B cell (primary cell): ENCODE results near the gene SLC7A9. TPM values are rescaled to one million over a fixed set of nuclear protein-coding genes. Genes with fewer than 3 reads are reported as not detected.

Experiments
- ATAC-seq: fragments of 200-7000 bp; cut with Tn5 transposase; one replicate; pipeline ENCODE4 v1.10.0; 2021; ENCODE audit warnings: low read depth, mild to moderate bottlenecking, moderate number of reproducible peaks, moderate library complexity
- CTCF ChIA-PET: fragments of 350-600 bp; sonication (Branson Sonifier 250); formaldehyde crosslinking; loops from one replicate; lab custom pipeline; 2021; ENCODE audit warnings: antibody characterized with exemption, inconsistent platforms; lab: Charles Lee
- POLR2A ChIA-PET: fragments of 350-600 bp; sonication (Branson Sonifier 250); formaldehyde crosslinking; loops from one replicate; lab custom pipeline; 2021; ENCODE audit warnings: antibody characterized with exemption; lab: Charles Lee
- DNase-seq: peaks from one replicate; pipeline ENCODE4 v3.0.0; 2013
- H2AFZ ChIP-seq: 2 replicates; pipeline ENCODE4 v1.6.1; 2012; ENCODE audit warnings: mild to moderate bottlenecking, low read depth, low read length; ENCODE audit not compliant: insufficient read depth, poor library complexity, severe bottlenecking
- H3K27ac ChIP-seq, 2 donors: 1 replicate in 1 of 2; 2 replicates in 1 of 2; pipeline ENCODE4 v1.5.1; 2012 to 2013; ENCODE audit warnings: low read length in 2 of 2, mild to moderate bottlenecking in 2 of 2, moderate library complexity in 1 of 2
- H3K27me3 ChIP-seq, 4 experiments: fragments of 200-600 bp in 1 of 4; sonication (generic) in 1 of 4; replicated peaks in 1 of 4; 1 replicate in 2 of 4; 2 replicates in 2 of 4; pipeline versions ENCODE4 v1.6.1 to v1.7.0; 2013 to 2016; ENCODE audit warnings: low read length in 3 of 4, mild to moderate bottlenecking in 2 of 4, mixed read lengths in 1 of 4, moderate library complexity in 1 of 4; ENCODE audit not compliant: insufficient read depth in 4 of 4, control insufficient read depth in 3 of 4; ENCODE audit errors: control extremely low read depth in 1 of 4
- H3K36me3 ChIP-seq, 2 experiments: replicated peaks in 1 of 2; 1 replicate in 1 of 2; 2 replicates in 1 of 2; pipeline versions ENCODE4 v1.6.1 to v1.7.1; 2013; ENCODE audit warnings: low read length in 1 of 2; ENCODE audit not compliant: insufficient read depth in 2 of 2, control insufficient read depth in 1 of 2; ENCODE audit errors: control extremely low read depth in 1 of 2, extremely low read depth in 1 of 2
- H3K4me1 ChIP-seq, 2 donors: fragments of 200-600 bp in 1 of 2; sonication (generic) in 1 of 2; 1 replicate in 1 of 2; 2 replicates in 1 of 2; pipeline versions ENCODE4 v1.5.1 to v1.6.1; 2013 to 2017; ENCODE audit warnings: low read length in 2 of 2; ENCODE audit not compliant: control insufficient read depth in 2 of 2, insufficient read depth in 2 of 2
- H3K4me2 ChIP-seq: replicated peaks from 2 replicates; pipeline ENCODE3; 2012; ENCODE audit warnings: mild to moderate bottlenecking, low read depth, low read length; ENCODE audit not compliant: poor library complexity, severe bottlenecking
- H3K4me3 ChIP-seq, 5 experiments: fragments of 200-600 bp in 1 of 5; sonication (generic) in 1 of 5; 1 replicate in 3 of 5; 2 replicates in 2 of 5; pipeline versions ENCODE4 v1.5.1 to v1.7.0; 2011 to 2016; ENCODE audit warnings: low read length in 4 of 5, mild to moderate bottlenecking in 4 of 5, low read depth in 2 of 5, control low read depth in 1 of 5, moderate library complexity in 1 of 5; ENCODE audit not compliant: insufficient read depth in 1 of 5; ENCODE audit errors: control extremely low read depth in 1 of 5, extremely low read depth in 1 of 5
- H3K79me2 ChIP-seq: fragments of 200-600 bp; sonication (generic); one replicate; pipeline ENCODE4 v1.6.0; 2016; ENCODE audit warnings: low read length; ENCODE audit not compliant: control insufficient read depth, insufficient read depth
- H3K9ac ChIP-seq: fragments of 200-600 bp; sonication (generic); 2 replicates; pipeline ENCODE4 v1.6.1; 2017; ENCODE audit warnings: mild to moderate bottlenecking, low read length, moderate library complexity
- H3K9me3 ChIP-seq, 3 donors: one replicate each; pipeline versions ENCODE4 v1.6.1 to v1.7.1; 2013; ENCODE audit warnings: low read length in 2 of 3; ENCODE audit not compliant: control insufficient read depth in 2 of 3, insufficient read depth in 1 of 3; ENCODE audit errors: control extremely low read depth in 1 of 3
- H4K20me1 ChIP-seq: 2 replicates; pipeline ENCODE4 v1.6.0; 2012; ENCODE audit warnings: mild to moderate bottlenecking, low read length; ENCODE audit not compliant: insufficient read depth, control insufficient read depth, poor library complexity, severe bottlenecking
- H3K27ac Mint-ChIP-seq: one replicate; pipeline ENCODE4 v1.8.0; 2021; ENCODE audit warnings: mixed read lengths
- H3K27me3 Mint-ChIP-seq: one replicate; pipeline ENCODE4 v1.8.0; 2021; ENCODE audit warnings: mixed read lengths
- H3K4me1 Mint-ChIP-seq: one replicate; pipeline ENCODE4 v1.8.0; 2021; ENCODE audit warnings: mixed read lengths
- H3K4me3 Mint-ChIP-seq: one replicate; pipeline ENCODE4 v1.8.0; 2021; ENCODE audit warnings: mixed read lengths
- H3K9me3 Mint-ChIP-seq: one replicate; pipeline ENCODE4 v1.8.0; 2022; ENCODE audit warnings: mixed read lengths; ENCODE audit not compliant: insufficient read depth
- CTCF ChIP-seq: fragments of 200-600 bp; IDR thresholded peaks from one replicate; pipeline ENCODE4 v1.8.0; 2022; ENCODE audit warnings: antibody characterized with exemption, mild to moderate bottlenecking
- EZH2 ChIP-seq: IDR thresholded peaks from 2 replicates; pipeline ENCODE4 v1.6.1; 2012; ENCODE audit warnings: borderline replicate concordance, low read depth, mild to moderate bottlenecking, moderate library complexity, low read length; ENCODE audit not compliant: insufficient read depth, poor library complexity, severe bottlenecking
- WGBS: methylation state at CpG from one replicate; pipeline ENCODE4 v1.1.5; 2013; ENCODE audit warnings: missing lambda C conversion rate; ENCODE audit not compliant: insufficient coverage; 5-methylcytosine and 5-hydroxymethylcytosine counted together
- intact Hi-C: fragments of 100-400 bp; cut with micrococcal nuclease; formaldehyde crosslinking; loops from one replicate; pipeline ENCODE4 v1.10.0; 2022
- polyA plus RNA-seq: library from polyadenylated mRNA; depleted of rRNA; stranded (reverse); fragments of >200 nt; gene quantifications from 2 replicates; pipeline ENCODE4 v1.2.3, GENCODE V29; 2012
- total RNA-seq, 2 donors: library from RNA; stranded (reverse); fragments of 120-200 nt in 1 of 2; gene quantifications; 1 replicate in 1 of 2; 2 replicates in 1 of 2; pipeline versions ENCODE4 v1.2.3 to v1.2.4, GENCODE V29; 2013 to 2022

Gene SLC7A9
- total and polyA plus RNA-seq, 2 donors (not counting 1 experiment from before 2014, with no cell fraction given): 0.19 to 0.62 TPM

- Histone ChIP-seq H3K36me3 (no peaks in the 10 kb centered on the region), H3K4me3 (no peak overlapping the region), H2AFZ (no peak overlapping the region), H3K4me1 (no peaks in the 10 kb centered on the region), H3K4me2 (no peak overlapping the region), H3K27me3 (peaks cover 0 to 3% (median 0%) of the 10 kb centered on the region in 4 experiments), H3K9ac (no peak overlapping the region), H3K27ac (no peak overlapping the region), H3K79me2 (no peaks in the 10 kb centered on the region), H3K9me3 (peaks cover 0 to 7% (median 0%) of the 10 kb centered on the region in 3 donors), H4K20me1 (no peaks in the 10 kb centered on the region)
- 92% methylated on average over 7 of the region's 7 CpGs for WGBS
- no peaks in the 10 kb centered on the region for H3K4me1 Mint-ChIP-seq
- H3K27ac Mint-ChIP-seq: no peak overlapping the region
- H3K27me3 Mint-ChIP-seq: peaks cover 37% of the 10 kb centered on the region
- CTCF ChIA-PET: no interaction called here
- no peak for TF ChIP-seq CTCF
- TF ChIP-seq EZH2: no peak
- H3K4me3 Mint-ChIP-seq: no peak overlapping the region
- DNase-seq: no peak
- intact Hi-C loops: no loop called here
- POLR2A ChIA-PET: no interaction called here
- no peak for ATAC-seq
- no peaks in the 10 kb centered on the region for H3K9me3 Mint-ChIP-seq
Measured at GRCh38 chr19:32823747-32824102, 45.8 kb downstream of the SLC7A9 start.

GRCh38 chr19:32822916-32823746, 46.4 kb downstream of the SLC7A9 start:
- Mint-ChIP-seq H3K27me3 (peaks cover 43% of the 10 kb centered on the region), H3K27ac (no peak overlapping the region), H3K4me3 (no peak overlapping the region), H3K9me3 (no peaks in the 10 kb centered on the region), H3K4me1 (no peaks in the 10 kb centered on the region)
- no peaks in the 10 kb centered on the region for H4K20me1 ChIP-seq
- ChIA-PET CTCF (no interaction called here), POLR2A (no interaction called here)
- H3K27me3 ChIP-seq: peaks cover 0 to 3% (median 0%) of the 10 kb centered on the region in 4 experiments
- TF ChIP-seq CTCF: no peak
- no peak for TF ChIP-seq EZH2
- no peak overlapping the region for H3K27ac ChIP-seq
- DNase-seq (no peak), ATAC-seq (no peak)
- H3K9ac ChIP-seq: no peak overlapping the region
- H3K4me2 ChIP-seq: no peak overlapping the region
- H2AFZ ChIP-seq: no peak overlapping the region
- no peaks in the 10 kb centered on the region for H3K4me1 ChIP-seq
- no peaks in the 10 kb centered on the region for H3K79me2 ChIP-seq
- peaks cover 0 to 7% (median 0%) of the 10 kb centered on the region in 3 donors for H3K9me3 ChIP-seq
- 83% methylated on average over 13 of the region's 14 CpGs for WGBS
- no peaks in the 10 kb centered on the region for H3K36me3 ChIP-seq
- no peak overlapping the region for H3K4me3 ChIP-seq
- intact Hi-C loops: no loop called here
